Tibial artery (tissue), 4 donors: ENCODE results near the gene ZNF10.

Source experiments
- DNase-seq, 2 donors: peaks; one replicate each; pipeline ENCODE4 v3.0.0-alpha.2; 2019
- H3K27ac ChIP-seq, 2 donors: fragments of 200-600 bp; sonication (generic) in 1 of 2; 1 replicate in 1 of 2; 2 replicates in 1 of 2; pipeline ENCODE4 v1.5.1; 2018 to 2019; ENCODE audit warnings: mild to moderate bottlenecking in 1 of 2
- H3K27me3 ChIP-seq, 2 donors: fragments of 200-600 bp; sonication (generic) in 1 of 2; one replicate each; pipeline versions ENCODE4 v1.5.1 to v1.6.0; 2016 to 2019
- H3K36me3 ChIP-seq, 3 donors: fragments of 200-600 bp; sonication (generic) in 2 of 3; one replicate each; pipeline ENCODE4 v1.5.1; 2016 to 2019; ENCODE audit warnings: mild to moderate bottlenecking in 2 of 3
- H3K4me1 ChIP-seq, 4 donors: fragments of 200-600 bp; sonication (generic) in 2 of 4; 1 replicate in 3 of 4; 2 replicates in 1 of 4; pipeline ENCODE4 v1.5.1; 2016 to 2019
- H3K4me3 ChIP-seq, 2 donors: fragments of 200-600 bp; sonication (generic) in 1 of 2; 1 replicate in 1 of 2; 2 replicates in 1 of 2; pipeline ENCODE4 v1.5.1; 2018 to 2019; ENCODE audit warnings: mild to moderate bottlenecking in 2 of 2
- H3K9me3 ChIP-seq, 3 donors: fragments of 200-600 bp; sonication (generic) in 1 of 3; one replicate each; pipeline ENCODE4 v1.5.1; 2016 to 2019
- intact Hi-C: fragments of 100-400 bp; cut with DNase I; formaldehyde crosslinking; loops from one replicate; pipeline ENCODE4 v1.15.0; 2023; ENCODE audit warnings: low total_unique reads
- TF ChIP-seq, protein P1 (sequence below), 2 experiments: fragments of 200-600 bp in 1 of 2; fragments of 450-650 bp in 1 of 2; IDR thresholded peaks; one replicate each; pipeline ENCODE4 v1.5.1; 2017 to 2019; ENCODE audit warnings: antibody characterized with exemption in 2 of 2, mild to moderate bottlenecking in 1 of 2, moderate library complexity in 1 of 2

ZNF10 gene

GRCh38 chr12:133130808-133131128 lies 341 bp downstream of the ZNF10 start:
- Histone ChIP-seq H3K36me3 (peaks cover 54 to 71% (median 67%) of the 10 kb centered on the region in 3 donors), H3K4me3 (peak overlapping the region; percentile 68 to 86), H3K9me3 (peaks cover 0 to 75% (median 48%) of the 10 kb centered on the region in 3 donors), H3K27ac (peak overlapping the region; percentile 93 to 97), H3K4me1 (peaks cover 0 to 10% (median 2%) of the 10 kb centered on the region in 4 donors), H3K27me3 (no peaks in the 10 kb centered on the region)
- intact Hi-C loops = no loop called here
- DNase-seq = peak; percentile 38 to 73
- TF ChIP-seq, protein P1, sequence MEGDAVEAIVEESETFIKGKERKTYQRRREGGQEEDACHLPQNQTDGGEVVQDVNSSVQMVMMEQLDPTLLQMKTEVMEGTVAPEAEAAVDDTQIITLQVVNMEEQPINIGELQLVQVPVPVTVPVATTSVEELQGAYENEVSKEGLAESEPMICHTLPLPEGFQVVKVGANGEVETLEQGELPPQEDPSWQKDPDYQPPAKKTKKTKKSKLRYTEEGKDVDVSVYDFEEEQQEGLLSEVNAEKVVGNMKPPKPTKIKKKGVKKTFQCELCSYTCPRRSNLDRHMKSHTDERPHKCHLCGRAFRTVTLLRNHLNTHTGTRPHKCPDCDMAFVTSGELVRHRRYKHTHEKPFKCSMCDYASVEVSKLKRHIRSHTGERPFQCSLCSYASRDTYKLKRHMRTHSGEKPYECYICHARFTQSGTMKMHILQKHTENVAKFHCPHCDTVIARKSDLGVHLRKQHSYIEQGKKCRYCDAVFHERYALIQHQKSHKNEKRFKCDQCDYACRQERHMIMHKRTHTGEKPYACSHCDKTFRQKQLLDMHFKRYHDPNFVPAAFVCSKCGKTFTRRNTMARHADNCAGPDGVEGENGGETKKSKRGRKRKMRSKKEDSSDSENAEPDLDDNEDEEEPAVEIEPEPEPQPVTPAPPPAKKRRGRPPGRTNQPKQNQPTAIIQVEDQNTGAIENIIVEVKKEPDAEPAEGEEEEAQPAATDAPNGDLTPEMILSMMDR (IDR thresholded peaks at IDR 0.05) = no peak

- DNase-seq = no peak
- H3K36me3 ChIP-seq = peaks cover 85 to 87% (median 86%) of the 10 kb centered on the region in 3 donors
- H3K9me3 ChIP-seq = peaks cover 0 to 92% (median 75%) of the 10 kb centered on the region in 3 donors
- H3K27ac ChIP-seq = no peak overlapping the region
- H3K4me1 ChIP-seq = peaks cover 0 to 5% (median 2%) of the 10 kb centered on the region in 4 donors
- TF ChIP-seq, protein P1 (IDR thresholded peaks at IDR 0.05) = no peak
- H3K27me3 ChIP-seq = no peaks in the 10 kb centered on the region
- intact Hi-C loops = no loop called here
- H3K4me3 ChIP-seq = no peak overlapping the region
These were observed 5.3 kb downstream of the ZNF10 start for GRCh38 chr12:133135747-133136146.

- H3K27me3 ChIP-seq = no peaks in the 10 kb centered on the region
- H3K9me3 ChIP-seq = peaks cover 8 to 100% (median 78%) of the 10 kb centered on the region in 3 donors
- TF ChIP-seq, protein P1 (IDR thresholded peaks at IDR 0.05) = no peak
- intact Hi-C loops = no loop called here
- no peak for DNase-seq
- H3K36me3 ChIP-seq = peaks cover 90 to 100% (median 100%) of the 10 kb centered on the region in 3 donors
- no peak overlapping the region for H3K4me3 ChIP-seq
- H3K4me1 ChIP-seq = no peaks in the 10 kb centered on the region
- no peak overlapping the region for H3K27ac ChIP-seq
These were observed 15.6 kb downstream of the ZNF10 start for GRCh38 chr12:133145981-133146380.

GRCh38 chr12:133156125-133156690 lies 25.8 kb downstream of the ZNF10 start:
- peaks cover 87 to 93% (median 89%) of the 10 kb centered on the region in 3 donors for H3K36me3 ChIP-seq
- no peak for DNase-seq
- intact Hi-C loops = no loop called here
- no peaks in the 10 kb centered on the region for H3K27me3 ChIP-seq
- H3K4me1 ChIP-seq = no peaks in the 10 kb centered on the region
- TF ChIP-seq, protein P1 (IDR thresholded peaks at IDR 0.05) = no peak
- no peak overlapping the region for H3K4me3 ChIP-seq
- peaks cover 13 to 100% (median 92%) of the 10 kb centered on the region in 3 donors for H3K9me3 ChIP-seq
- no peak overlapping the region for H3K27ac ChIP-seq

GRCh38 chr12:133165776-133166175 lies 35.3 kb downstream of the ZNF10 start:
- TF ChIP-seq, protein P1 (IDR thresholded peaks at IDR 0.05) = no peak
- DNase-seq = no peak
- H3K27me3 ChIP-seq = no peaks in the 10 kb centered on the region
- no peak overlapping the region for H3K27ac ChIP-seq
- H3K36me3 ChIP-seq = peaks cover 0 to 5% (median 4%) of the 10 kb centered on the region in 3 donors
- peaks cover 14 to 88% (median 82%) of the 10 kb centered on the region in 3 donors for H3K9me3 ChIP-seq
- no peak overlapping the region for H3K4me3 ChIP-seq
- H3K4me1 ChIP-seq = no peaks in the 10 kb centered on the region
- intact Hi-C loops = no loop called here
